Breast epithelium (tissue), 3 donors: Measurements from ENCODE around the gene OSBPL5.

Experiments
- POLR2AphosphoS5 ChIP-seq, 3 donors: sonication (generic); formaldehyde crosslinking; IDR thresholded peaks; one replicate each; pipeline ENCODE4 v1.6.1; 2017; ENCODE audit warnings: antibody characterized with exemption in 3 of 3
- TF ChIP-seq, protein P1 (sequence below), 3 donors: fragments of 450-650 bp; IDR thresholded peaks; one replicate each; pipeline ENCODE4 v1.5.1; 2016 to 2017; ENCODE audit warnings: antibody characterized with exemption in 3 of 3, mild to moderate bottlenecking in 3 of 3, moderate library complexity in 3 of 3

DNA sequence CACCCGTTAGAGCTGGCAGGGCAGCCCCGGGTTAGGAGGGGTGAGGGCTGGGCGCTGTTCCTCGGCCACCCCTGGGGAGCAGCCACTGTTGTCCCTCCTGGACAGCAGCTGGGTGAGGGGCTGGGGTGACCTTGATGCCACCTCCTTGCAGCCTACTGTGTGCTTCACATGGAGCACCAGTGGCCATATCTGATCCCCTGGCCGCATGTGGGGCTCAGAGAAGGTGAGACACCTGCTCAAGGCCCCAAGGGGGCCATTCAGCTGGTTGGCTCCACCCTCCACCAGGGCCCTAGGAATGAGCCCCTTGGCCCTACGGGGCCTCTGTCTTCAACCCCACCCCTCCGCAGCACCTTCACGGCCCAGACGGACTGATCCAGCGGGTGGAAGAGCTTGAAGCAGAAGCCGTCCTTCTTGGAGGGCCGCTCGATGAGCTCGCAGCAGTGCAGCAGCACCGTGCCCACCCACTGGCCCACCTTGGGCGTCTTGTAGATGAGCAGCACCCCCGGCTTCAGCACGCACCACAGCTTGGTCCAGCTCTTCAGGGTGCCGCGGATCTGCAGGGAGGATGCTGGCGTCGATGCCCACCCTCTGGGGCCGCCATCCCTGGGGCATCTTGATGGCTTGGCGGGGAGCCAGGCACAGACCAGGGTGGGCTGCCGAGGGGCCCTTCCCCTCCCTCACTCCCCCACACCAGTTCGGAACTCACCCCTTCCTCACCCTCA, 44.9 kb downstream of the OSBPL5 start:
- TF ChIP-seq, protein P1, sequence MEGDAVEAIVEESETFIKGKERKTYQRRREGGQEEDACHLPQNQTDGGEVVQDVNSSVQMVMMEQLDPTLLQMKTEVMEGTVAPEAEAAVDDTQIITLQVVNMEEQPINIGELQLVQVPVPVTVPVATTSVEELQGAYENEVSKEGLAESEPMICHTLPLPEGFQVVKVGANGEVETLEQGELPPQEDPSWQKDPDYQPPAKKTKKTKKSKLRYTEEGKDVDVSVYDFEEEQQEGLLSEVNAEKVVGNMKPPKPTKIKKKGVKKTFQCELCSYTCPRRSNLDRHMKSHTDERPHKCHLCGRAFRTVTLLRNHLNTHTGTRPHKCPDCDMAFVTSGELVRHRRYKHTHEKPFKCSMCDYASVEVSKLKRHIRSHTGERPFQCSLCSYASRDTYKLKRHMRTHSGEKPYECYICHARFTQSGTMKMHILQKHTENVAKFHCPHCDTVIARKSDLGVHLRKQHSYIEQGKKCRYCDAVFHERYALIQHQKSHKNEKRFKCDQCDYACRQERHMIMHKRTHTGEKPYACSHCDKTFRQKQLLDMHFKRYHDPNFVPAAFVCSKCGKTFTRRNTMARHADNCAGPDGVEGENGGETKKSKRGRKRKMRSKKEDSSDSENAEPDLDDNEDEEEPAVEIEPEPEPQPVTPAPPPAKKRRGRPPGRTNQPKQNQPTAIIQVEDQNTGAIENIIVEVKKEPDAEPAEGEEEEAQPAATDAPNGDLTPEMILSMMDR (IDR thresholded peaks at IDR 0.05) = no peak
- no peak for TF ChIP-seq POLR2AphosphoS5 (IDR thresholded peaks at IDR 0.05)
